Panc1 (cell line): Measurements from ENCODE around the gene SEMA4B. TPM values are rescaled to one million over a fixed set of nuclear protein-coding genes. Genes with fewer than 3 reads are reported as not detected.

ENCODE experiments used
- ATAC-seq: fragments of 200-7000 bp; cut with Tn5 transposase; 2 replicates; pipeline ENCODE4 v1.9.1; 2020; ENCODE audit warnings: mild to moderate bottlenecking, moderate library complexity
- BruUV-seq: library from RNA; stranded (reverse); fragments of 400-500 nt; replicated peaks from 2 replicates; lab custom pipeline; 2021; lab: Mats Ljungman, UMichigan
- CTCF ChIA-PET: fragments of 300-600 bp; sonication (Branson Sonifier 250); formaldehyde crosslinking; loops from one replicate; lab custom pipeline; 2022; ENCODE audit warnings: antibody characterized with exemption; lab: Charles Lee
- POLR2A ChIA-PET: fragments of 300-600 bp; sonication (Branson Sonifier 250); formaldehyde crosslinking; loops from one replicate; lab custom pipeline; 2022; ENCODE audit warnings: antibody characterized with exemption; lab: Charles Lee
- DNase-seq: peaks from one replicate; pipeline ENCODE4 v3.0.0-alpha.2; 2010; ENCODE audit warnings: low read depth, low spot score
- H3K27ac ChIP-seq: 2 replicates; pipeline ENCODE4 v1.5.1; 2011; ENCODE audit warnings: mild to moderate bottlenecking, low read length, inconsistent platforms
- H3K27me3 ChIP-seq: fragments of 200-500 bp; sonication (Bioruptor generic); 2 replicates; pipeline ENCODE4 v1.6.0; 2014; ENCODE audit warnings: low read length, inconsistent platforms; ENCODE audit not compliant: control insufficient read depth, insufficient read depth
- H3K36me3 ChIP-seq: fragments of 200-500 bp; sonication (Bioruptor generic); 2 replicates; pipeline ENCODE4 v1.5.1; 2014; ENCODE audit warnings: inconsistent platforms, mild to moderate bottlenecking, low read length, moderate library complexity; ENCODE audit not compliant: control insufficient read depth, insufficient read depth
- H3K4me1 ChIP-seq: 2 replicates; pipeline ENCODE4 v1.5.1; 2011; ENCODE audit warnings: inconsistent platforms, mild to moderate bottlenecking, low read length, moderate library complexity; ENCODE audit not compliant: control insufficient read depth, insufficient read depth
- H3K4me3 ChIP-seq, 2 experiments: 2 replicates each; pipeline ENCODE4 v1.5.1; 2011 to 2012; ENCODE audit warnings: low read depth in 2 of 2, low read length in 2 of 2, mild to moderate bottlenecking in 2 of 2, inconsistent platforms in 1 of 2, moderate library complexity in 1 of 2
- H3K9me3 ChIP-seq: fragments of 200-500 bp; sonication (Bioruptor generic); 2 replicates; pipeline ENCODE4 v1.5.1; 2014; ENCODE audit warnings: low read depth, mild to moderate bottlenecking, inconsistent platforms, low read length, moderate library complexity; ENCODE audit not compliant: control insufficient read depth, insufficient read depth
- POLR2AphosphoS5 ChIP-seq: IDR thresholded peaks from 2 replicates; pipeline ENCODE4 v1.6.1; 2012; ENCODE audit warnings: mild to moderate bottlenecking, low read depth, low read length, moderate library complexity
- SIN3A ChIP-seq: IDR thresholded peaks from 2 replicates; pipeline ENCODE4 v1.6.1; 2012; ENCODE audit warnings: low read depth, mild to moderate bottlenecking, low read length, moderate library complexity, borderline replicate concordance; ENCODE audit not compliant: insufficient read depth
- TCF7L2 ChIP-seq: IDR thresholded peaks from 2 replicates; pipeline ENCODE4 v1.6.1; 2011; ENCODE audit warnings: mild to moderate bottlenecking, low read depth, low read length, inconsistent platforms
- in situ Hi-C: cut with HindIII; loops from 2 replicates; pipeline ENCODE4 v1.10.0; 2016; ENCODE audit warnings: low sequenced_read_pairs, low pct_unique_long_range_greater_than_20kb
- intact Hi-C: fragments of 100-400 bp; cut with micrococcal nuclease; formaldehyde crosslinking; loops from one replicate; pipeline ENCODE4 v1.10.0; 2022; ENCODE audit not compliant: unreplicated experiment
- total RNA-seq: library from RNA; stranded (reverse); gene quantifications from one replicate; pipeline ENCODE4 v1.2.1, GENCODE V29; 2021; ENCODE audit not compliant: unreplicated experiment
- TF ChIP-seq, protein P1 (sequence below), 2 experiments: IDR thresholded peaks; 2 replicates each; pipeline ENCODE4 v1.6.1; 2011 to 2012; ENCODE audit warnings: low read depth in 2 of 2, control low read depth in 1 of 2, low read length in 1 of 2, mild to moderate bottlenecking in 1 of 2, moderate library complexity in 1 of 2; ENCODE audit not compliant: insufficient read depth in 1 of 2
- TF ChIP-seq, protein P2 (sequence below): fragments of 450-650 bp; IDR thresholded peaks from 2 replicates; pipeline ENCODE4 v1.5.1; 2017; ENCODE audit warnings: mild to moderate bottlenecking

Gene SEMA4B
- total RNA-seq, 1 experiment from 2014 or later, result 600 TPM

DNA sequence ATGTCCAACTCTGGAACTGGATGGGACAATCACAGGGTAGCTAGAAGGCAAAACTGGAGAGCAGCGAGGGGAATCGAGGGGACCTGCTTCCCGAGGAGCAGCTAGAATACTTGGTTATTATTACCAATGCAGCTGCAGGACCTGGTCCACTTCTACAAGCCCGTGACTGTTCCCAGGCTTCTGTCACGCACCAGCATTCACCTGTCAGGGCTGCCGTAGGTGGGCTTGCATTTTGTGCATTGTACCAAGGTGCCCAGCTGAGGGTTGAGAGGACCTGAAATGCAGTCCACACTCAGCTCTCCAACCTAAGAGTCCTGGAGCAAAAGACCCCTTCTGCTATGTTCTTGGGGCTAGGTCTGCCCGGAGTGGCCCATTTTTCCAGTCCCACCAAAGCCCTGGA, 2.3 kb downstream of the SEMA4B start:
- TF ChIP-seq, protein P1, sequence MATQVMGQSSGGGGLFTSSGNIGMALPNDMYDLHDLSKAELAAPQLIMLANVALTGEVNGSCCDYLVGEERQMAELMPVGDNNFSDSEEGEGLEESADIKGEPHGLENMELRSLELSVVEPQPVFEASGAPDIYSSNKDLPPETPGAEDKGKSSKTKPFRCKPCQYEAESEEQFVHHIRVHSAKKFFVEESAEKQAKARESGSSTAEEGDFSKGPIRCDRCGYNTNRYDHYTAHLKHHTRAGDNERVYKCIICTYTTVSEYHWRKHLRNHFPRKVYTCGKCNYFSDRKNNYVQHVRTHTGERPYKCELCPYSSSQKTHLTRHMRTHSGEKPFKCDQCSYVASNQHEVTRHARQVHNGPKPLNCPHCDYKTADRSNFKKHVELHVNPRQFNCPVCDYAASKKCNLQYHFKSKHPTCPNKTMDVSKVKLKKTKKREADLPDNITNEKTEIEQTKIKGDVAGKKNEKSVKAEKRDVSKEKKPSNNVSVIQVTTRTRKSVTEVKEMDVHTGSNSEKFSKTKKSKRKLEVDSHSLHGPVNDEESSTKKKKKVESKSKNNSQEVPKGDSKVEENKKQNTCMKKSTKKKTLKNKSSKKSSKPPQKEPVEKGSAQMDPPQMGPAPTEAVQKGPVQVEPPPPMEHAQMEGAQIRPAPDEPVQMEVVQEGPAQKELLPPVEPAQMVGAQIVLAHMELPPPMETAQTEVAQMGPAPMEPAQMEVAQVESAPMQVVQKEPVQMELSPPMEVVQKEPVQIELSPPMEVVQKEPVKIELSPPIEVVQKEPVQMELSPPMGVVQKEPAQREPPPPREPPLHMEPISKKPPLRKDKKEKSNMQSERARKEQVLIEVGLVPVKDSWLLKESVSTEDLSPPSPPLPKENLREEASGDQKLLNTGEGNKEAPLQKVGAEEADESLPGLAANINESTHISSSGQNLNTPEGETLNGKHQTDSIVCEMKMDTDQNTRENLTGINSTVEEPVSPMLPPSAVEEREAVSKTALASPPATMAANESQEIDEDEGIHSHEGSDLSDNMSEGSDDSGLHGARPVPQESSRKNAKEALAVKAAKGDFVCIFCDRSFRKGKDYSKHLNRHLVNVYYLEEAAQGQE (IDR thresholded peaks at IDR 0.05; ENCODE audit: insufficient read depth in 1 of 2, low read depth in 2 of 2, low read length in 1 of 2), result no peak
- peak; percentile 64 for TF ChIP-seq SIN3A
- no peaks in the 10 kb centered on the region for H3K27me3 ChIP-seq
- ChIA-PET CTCF (interaction anchor here (0.6 kb wide), 1 partner anchor 46 kb away, joined by 3 read pairs; no protein-coding TSS in a partner anchor), POLR2A (interaction anchor here (1.0 kb wide), 1 partner anchor 50 kb away, joined by 6 read pairs; no protein-coding TSS in a partner anchor)
- in situ Hi-C loops, result no loop called here
- DNase-seq (no peak), ATAC-seq (no peak)
- intact Hi-C loops, result no loop called here
- H3K4me1 ChIP-seq, result peaks cover 63% of the 10 kb centered on the region
- no TSS peak for BruUV-seq
- H3K9me3 ChIP-seq, result no peaks in the 10 kb centered on the region
- H3K4me3 ChIP-seq, result peak overlapping the region; percentile 87 to 100
- H3K27ac ChIP-seq, result peak overlapping the region; percentile 100
- 0 out of 2 replicates have a peak, but pooled peaks cover 17% of the 10 kb centered on the region for H3K36me3 ChIP-seq

DNA sequence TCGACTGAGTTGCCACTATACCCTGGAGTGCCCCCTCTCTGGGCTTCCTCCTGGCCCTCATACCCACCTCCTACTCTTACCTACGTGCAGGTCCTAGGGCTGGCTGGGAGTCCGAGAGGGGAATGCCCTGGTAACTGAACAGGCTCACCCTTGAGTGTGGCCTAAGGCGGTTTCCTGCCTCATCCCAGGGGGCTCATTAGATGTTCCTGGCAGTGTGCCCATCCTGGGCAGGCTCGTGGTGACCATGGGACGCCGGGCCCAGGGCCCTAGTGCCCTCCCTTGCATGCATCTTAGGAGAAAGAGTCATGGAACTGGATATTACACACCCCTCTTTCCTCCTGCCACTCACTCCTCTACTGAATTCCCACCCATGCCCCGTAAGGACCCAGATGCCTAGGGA, 2.8 kb downstream of the SEMA4B start:
- Histone ChIP-seq H3K27me3 (no peaks in the 10 kb centered on the region), H3K4me3 (peak overlapping the region; percentile 87 to 100), H3K9me3 (no peaks in the 10 kb centered on the region), H3K27ac (peak overlapping the region; percentile 100), H3K4me1 (peaks cover 65% of the 10 kb centered on the region), H3K36me3 (peaks cover 17% of the 10 kb centered on the region; the same call in 1 of the 2 replicates)
- DNase-seq (no peak), ATAC-seq (peak; percentile 7)
- ChIA-PET CTCF (no interaction called here), POLR2A (interaction anchor here (1.0 kb wide), 1 partner anchor 50 kb away, joined by 6 read pairs; no protein-coding TSS in a partner anchor)
- BruUV-seq, result no TSS peak
- TF ChIP-seq, protein P2, sequence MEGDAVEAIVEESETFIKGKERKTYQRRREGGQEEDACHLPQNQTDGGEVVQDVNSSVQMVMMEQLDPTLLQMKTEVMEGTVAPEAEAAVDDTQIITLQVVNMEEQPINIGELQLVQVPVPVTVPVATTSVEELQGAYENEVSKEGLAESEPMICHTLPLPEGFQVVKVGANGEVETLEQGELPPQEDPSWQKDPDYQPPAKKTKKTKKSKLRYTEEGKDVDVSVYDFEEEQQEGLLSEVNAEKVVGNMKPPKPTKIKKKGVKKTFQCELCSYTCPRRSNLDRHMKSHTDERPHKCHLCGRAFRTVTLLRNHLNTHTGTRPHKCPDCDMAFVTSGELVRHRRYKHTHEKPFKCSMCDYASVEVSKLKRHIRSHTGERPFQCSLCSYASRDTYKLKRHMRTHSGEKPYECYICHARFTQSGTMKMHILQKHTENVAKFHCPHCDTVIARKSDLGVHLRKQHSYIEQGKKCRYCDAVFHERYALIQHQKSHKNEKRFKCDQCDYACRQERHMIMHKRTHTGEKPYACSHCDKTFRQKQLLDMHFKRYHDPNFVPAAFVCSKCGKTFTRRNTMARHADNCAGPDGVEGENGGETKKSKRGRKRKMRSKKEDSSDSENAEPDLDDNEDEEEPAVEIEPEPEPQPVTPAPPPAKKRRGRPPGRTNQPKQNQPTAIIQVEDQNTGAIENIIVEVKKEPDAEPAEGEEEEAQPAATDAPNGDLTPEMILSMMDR, result no peak
- TF ChIP-seq, protein P1 (IDR thresholded peaks at IDR 0.05; ENCODE audit: insufficient read depth in 1 of 2, low read depth in 2 of 2, low read length in 1 of 2), result no peak
- TF ChIP-seq POLR2AphosphoS5, result peak; percentile 10
- no peak; the same call in 1 of the 2 replicates for TF ChIP-seq SIN3A
- TF ChIP-seq TCF7L2, result no peak
- in situ Hi-C loops, result no loop called here
- intact Hi-C loops, result no loop called here
